Peyer's patch (tissue), 4 donors: ENCODE measurements around the gene SGCA. TPM values are rescaled to one million over a fixed set of nuclear protein-coding genes. Genes with fewer than 3 reads are reported as not detected.

Experiments used
- DNase-seq, 3 donors: peaks; one replicate each; pipeline ENCODE4 v3.0.0-alpha.2; 2017 to 2019
- H3K27ac ChIP-seq, 4 donors: fragments of 200-600 bp; sonication (generic); one replicate each; pipeline ENCODE4 v1.5.1; 2016 to 2019
- H3K27me3 ChIP-seq, 2 donors: fragments of 200-600 bp; sonication (generic); one replicate each; pipeline ENCODE4 v1.5.1; 2019
- H3K36me3 ChIP-seq, 3 donors: fragments of 200-600 bp; sonication (generic); one replicate each; pipeline ENCODE4 v1.5.1; 2016 to 2019
- H3K4me1 ChIP-seq, 4 donors: fragments of 200-600 bp; sonication (generic); one replicate each; pipeline ENCODE4 v1.5.1; 2016 to 2019
- H3K4me3 ChIP-seq, 4 donors: fragments of 200-600 bp; sonication (generic); 1 replicate in 3 of 4; 2 replicates in 1 of 4; pipeline ENCODE4 v1.5.1; 2016 to 2019; ENCODE audit warnings: mild to moderate bottlenecking in 1 of 4
- H3K9me3 ChIP-seq, 4 donors: fragments of 200-600 bp; sonication (generic); one replicate each; pipeline ENCODE4 v1.5.1; 2016 to 2019; ENCODE audit warnings: mild to moderate bottlenecking in 1 of 4
- POLR2A ChIP-seq, 2 donors: fragments of 450-650 bp; IDR thresholded peaks; one replicate each; pipeline ENCODE4 v1.5.1; 2017; ENCODE audit warnings: antibody characterized with exemption in 2 of 2, mild to moderate bottlenecking in 2 of 2, moderate library complexity in 2 of 2
- total RNA-seq, 4 donors: library from RNA; depleted of rRNA; stranded (reverse); fragments of >200 nt; gene quantifications; one replicate each; pipeline ENCODE4 v1.1.0, GENCODE V29; 2016
- TF ChIP-seq, protein P1 (sequence below), 6 experiments: fragments of 450-650 bp in 4 of 6; fragments of 200-600 bp in 2 of 6; sonication (generic) in 1 of 6; IDR thresholded peaks; one replicate each; pipeline ENCODE4 v1.5.1; 2017 to 2019; ENCODE audit warnings: antibody characterized with exemption in 6 of 6, mild to moderate bottlenecking in 3 of 6, moderate library complexity in 1 of 6

Gene SGCA
- total RNA-seq, 4 donors from 2014 or later = 2.9 to 3.5 (median 3.5) TPM; not detected in 1

DNA sequence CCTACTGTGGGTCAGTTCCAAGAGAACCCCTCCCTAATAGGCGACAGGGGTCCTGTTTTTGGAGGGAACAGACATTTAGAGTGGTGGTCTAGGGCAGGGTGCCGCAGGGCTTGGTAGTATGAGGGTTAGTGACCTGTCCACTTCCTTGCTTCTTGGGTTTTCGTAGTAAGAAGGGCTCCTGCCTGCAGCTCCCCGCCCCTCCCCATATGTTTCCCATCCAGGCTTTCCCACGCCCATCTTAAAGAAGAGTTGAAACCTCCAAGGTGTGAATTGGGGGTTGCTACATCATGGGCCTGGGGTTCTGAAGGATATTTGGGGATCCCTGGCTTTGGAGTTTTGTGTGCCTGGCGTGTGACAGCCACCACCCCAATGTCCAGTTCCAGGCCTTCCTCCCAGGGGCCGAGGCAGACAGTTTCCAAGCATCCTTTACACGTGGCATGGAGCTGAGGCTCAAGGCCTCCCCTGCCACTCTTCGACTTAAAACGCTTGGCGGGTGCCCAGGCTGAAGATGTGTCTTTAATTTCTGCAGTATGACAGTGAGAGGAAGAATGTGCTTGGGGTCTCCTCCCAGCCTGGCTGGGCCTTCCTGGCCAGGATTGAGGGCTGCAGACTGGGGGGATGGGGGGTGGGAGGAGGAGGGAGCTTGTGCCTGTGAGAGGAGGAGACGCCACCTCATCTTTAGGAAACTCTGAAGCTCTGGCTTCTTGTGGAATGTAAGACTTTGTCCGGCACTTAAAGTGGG, 38.0 kb downstream of the SGCA start:
- peaks cover 0 to 3% of the 10 kb centered on the region in 2 donors for H3K27me3 ChIP-seq
- H3K9me3 ChIP-seq = no peaks in the 10 kb centered on the region
- peak overlapping the region in 3 of 4 donors; percentile 17 to 64 (median 34) for H3K27ac ChIP-seq
- peaks cover 0 to 32% (median 6%) of the 10 kb centered on the region in 4 donors for H3K4me1 ChIP-seq
- H3K36me3 ChIP-seq = no peaks in the 10 kb centered on the region
- TF ChIP-seq, protein P1, sequence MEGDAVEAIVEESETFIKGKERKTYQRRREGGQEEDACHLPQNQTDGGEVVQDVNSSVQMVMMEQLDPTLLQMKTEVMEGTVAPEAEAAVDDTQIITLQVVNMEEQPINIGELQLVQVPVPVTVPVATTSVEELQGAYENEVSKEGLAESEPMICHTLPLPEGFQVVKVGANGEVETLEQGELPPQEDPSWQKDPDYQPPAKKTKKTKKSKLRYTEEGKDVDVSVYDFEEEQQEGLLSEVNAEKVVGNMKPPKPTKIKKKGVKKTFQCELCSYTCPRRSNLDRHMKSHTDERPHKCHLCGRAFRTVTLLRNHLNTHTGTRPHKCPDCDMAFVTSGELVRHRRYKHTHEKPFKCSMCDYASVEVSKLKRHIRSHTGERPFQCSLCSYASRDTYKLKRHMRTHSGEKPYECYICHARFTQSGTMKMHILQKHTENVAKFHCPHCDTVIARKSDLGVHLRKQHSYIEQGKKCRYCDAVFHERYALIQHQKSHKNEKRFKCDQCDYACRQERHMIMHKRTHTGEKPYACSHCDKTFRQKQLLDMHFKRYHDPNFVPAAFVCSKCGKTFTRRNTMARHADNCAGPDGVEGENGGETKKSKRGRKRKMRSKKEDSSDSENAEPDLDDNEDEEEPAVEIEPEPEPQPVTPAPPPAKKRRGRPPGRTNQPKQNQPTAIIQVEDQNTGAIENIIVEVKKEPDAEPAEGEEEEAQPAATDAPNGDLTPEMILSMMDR (IDR thresholded peaks at IDR 0.05) = no peak
- no peak for TF ChIP-seq POLR2A (IDR thresholded peaks at IDR 0.05)
- peak in 1 of 3 donors; percentile 41 for DNase-seq
- H3K4me3 ChIP-seq = no peak overlapping the region

DNA sequence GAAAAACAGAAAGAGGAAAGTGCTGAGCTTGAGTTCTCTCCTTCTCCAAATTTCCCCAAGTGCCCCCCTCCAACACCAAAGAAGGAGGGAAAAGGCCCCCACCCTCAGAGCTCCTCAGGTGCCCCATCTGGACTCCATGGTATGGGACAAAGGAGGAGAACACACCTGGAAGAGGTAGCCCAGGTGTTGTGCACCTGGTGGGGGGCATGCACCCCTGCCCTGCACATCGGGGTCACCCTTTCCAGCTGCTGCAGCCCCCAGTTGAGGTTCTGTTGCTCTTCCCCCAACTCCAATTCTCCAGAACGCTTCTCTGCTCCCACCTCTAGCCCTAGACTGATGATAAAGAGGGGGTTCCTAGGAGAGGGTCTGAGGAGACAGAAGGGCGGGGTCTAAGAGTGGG, 38.6 kb downstream of the SGCA start:
- no peak overlapping the region for H3K4me3 ChIP-seq
- DNase-seq = peak in 1 of 3 donors; percentile 3
- H3K27ac ChIP-seq = peak overlapping the region in 1 of 4 donors; percentile 64
- peaks cover 0 to 26% (median 6%) of the 10 kb centered on the region in 4 donors for H3K4me1 ChIP-seq
- peaks cover 0 to 3% of the 10 kb centered on the region in 2 donors for H3K27me3 ChIP-seq
- H3K9me3 ChIP-seq = no peaks in the 10 kb centered on the region
- H3K36me3 ChIP-seq = no peaks in the 10 kb centered on the region
- TF ChIP-seq, protein P1 (IDR thresholded peaks at IDR 0.05) = no peak
- TF ChIP-seq POLR2A (IDR thresholded peaks at IDR 0.05) = no peak

DNA sequence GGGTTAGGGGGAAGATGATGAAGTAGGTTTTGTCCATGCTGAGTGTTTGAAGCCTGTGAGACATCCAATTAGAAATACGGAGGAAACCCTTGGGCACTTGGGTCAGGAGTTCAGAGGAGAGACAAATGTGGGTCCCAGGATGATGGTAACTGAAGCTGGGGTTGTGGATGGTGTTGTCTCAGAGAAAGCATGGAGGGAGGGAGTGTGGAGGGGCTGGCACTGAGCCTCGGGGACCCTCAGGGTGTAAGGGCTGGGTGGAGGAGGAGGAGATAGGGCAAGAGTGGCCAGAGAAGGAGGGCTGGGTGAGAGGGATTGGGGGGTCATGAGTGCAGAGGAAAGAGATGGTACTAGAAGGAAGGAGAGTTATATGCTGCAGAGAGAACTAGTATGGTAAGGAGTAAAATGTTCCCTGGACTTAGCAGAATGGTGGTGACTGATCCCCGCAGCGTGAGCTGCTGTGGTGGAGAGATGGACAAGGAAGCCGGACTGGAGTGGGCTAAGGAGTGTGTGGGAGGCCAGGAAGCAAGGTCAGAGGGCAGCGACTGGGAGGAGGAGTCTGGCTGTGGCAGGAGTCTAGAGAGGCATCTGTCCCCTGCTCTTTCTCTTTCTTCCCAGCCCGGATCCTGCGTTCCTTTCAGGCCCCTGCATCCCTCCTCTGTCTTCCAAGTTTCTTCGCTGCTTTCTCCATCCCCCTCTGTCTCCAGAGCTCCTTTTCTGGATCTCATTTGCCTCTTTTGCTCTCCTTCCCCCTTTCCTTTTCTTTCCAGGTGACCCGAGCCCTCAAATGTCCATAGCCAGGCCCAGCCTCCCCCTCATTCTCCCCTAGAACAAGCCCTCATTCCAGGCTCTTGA, 39.5 kb downstream of the SGCA start:
- Histone ChIP-seq H3K4me1 (peaks cover 0 to 23% (median 4%) of the 10 kb centered on the region in 4 donors), H3K4me3 (no peak overlapping the region), H3K27ac (peak overlapping the region in 3 of 4 donors; percentile 22 to 65 (median 64)), H3K36me3 (no peaks in the 10 kb centered on the region), H3K27me3 (peaks cover 0 to 3% of the 10 kb centered on the region in 2 donors), H3K9me3 (no peaks in the 10 kb centered on the region)
- peak in 1 of 3 donors; percentile 44 for DNase-seq
- TF ChIP-seq, protein P1 (IDR thresholded peaks at IDR 0.05) = no peak
- no peak for TF ChIP-seq POLR2A (IDR thresholded peaks at IDR 0.05)

DNA sequence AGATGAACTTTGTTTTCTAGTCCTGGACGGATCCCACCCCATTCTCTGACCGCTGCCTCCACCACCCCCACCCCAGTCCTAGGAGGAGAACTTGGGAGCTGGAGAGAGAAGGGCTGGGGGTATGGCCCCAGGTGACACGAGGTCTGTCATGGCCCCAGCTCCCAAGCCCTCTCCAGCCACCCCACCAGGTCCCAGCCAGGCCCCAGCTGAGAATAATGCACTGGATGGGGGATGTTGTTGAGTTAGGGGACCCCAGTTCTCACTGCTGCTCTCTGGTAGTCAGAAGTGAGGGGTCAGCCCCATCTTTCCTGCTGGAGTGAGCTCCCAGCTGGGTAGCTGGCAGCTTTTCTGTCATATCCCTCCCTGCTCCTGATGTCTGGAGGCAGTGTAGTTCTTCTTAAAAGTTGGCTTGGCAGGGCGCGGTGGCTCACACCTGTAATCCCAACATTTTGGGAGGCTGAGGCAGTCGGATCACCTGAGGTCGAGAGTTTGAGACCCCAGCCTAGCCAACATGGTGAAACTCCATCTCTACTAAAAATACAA, 40.2 kb downstream of the SGCA start:
- Histone ChIP-seq H3K27me3 (peaks cover 0 to 3% of the 10 kb centered on the region in 2 donors), H3K27ac (peak overlapping the region in 3 of 4 donors; percentile 22 to 65 (median 64)), H3K36me3 (no peaks in the 10 kb centered on the region), H3K4me3 (no peak overlapping the region), H3K4me1 (peaks cover 0 to 27% (median 1%) of the 10 kb centered on the region in 4 donors), H3K9me3 (no peaks in the 10 kb centered on the region)
- TF ChIP-seq, protein P1 (IDR thresholded peaks at IDR 0.05) = no peak
- no peak for TF ChIP-seq POLR2A (IDR thresholded peaks at IDR 0.05)
- DNase-seq = peak in 1 of 3 donors; percentile 26

DNA sequence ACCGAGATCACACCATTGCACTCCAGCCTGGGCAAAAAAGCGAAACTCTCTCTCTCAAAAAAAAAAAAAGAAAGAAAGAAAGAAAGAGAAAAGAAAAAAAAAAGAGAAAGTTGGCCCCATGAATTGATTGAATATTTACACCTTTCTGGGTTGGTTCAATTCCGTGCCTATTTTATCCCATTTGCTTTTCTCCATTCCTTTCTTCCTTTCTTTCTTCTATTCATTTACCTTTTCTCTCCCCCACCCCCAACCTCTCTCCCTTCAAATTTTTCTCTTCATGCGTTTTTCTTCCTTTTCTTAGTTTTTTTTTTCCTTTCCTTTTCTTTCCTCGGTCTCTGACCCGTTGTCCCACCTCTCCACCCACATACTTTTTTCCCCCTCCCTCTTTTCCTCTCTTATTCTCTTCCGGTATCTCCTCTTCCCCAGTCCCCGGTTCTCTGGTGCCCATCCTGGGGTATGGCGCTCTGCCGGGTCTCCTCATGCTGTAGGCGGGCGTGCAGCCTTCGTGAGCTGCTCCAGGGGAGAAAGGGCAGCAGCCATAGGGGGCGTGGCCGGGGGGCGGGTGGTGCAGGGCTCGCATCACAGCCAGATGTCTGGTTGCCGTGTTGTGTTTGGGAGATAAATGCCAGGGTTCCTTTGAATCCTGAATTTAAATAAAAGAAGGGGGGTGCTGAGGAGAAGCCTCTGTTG, 40.9 kb downstream of the SGCA start:
- H3K4me1 ChIP-seq = peaks cover 0 to 33% (median 0%) of the 10 kb centered on the region in 4 donors
- no peaks in the 10 kb centered on the region for H3K36me3 ChIP-seq
- H3K9me3 ChIP-seq = no peaks in the 10 kb centered on the region
- peak in 2 of 3 donors; percentile 54 for DNase-seq
- no peak overlapping the region for H3K4me3 ChIP-seq
- H3K27ac ChIP-seq = peak overlapping the region in 3 of 4 donors; percentile 8 to 41 (median 10)
- TF ChIP-seq POLR2A (IDR thresholded peaks at IDR 0.05) = no peak
- TF ChIP-seq, protein P1 (IDR thresholded peaks at IDR 0.05) = no peak
- no peaks in the 10 kb centered on the region for H3K27me3 ChIP-seq
